Esophagus muscularis mucosa (tissue), 4 donors: Measurements from ENCODE around the gene FAM193A. TPM values are rescaled to one million over a fixed set of nuclear protein-coding genes. Genes with fewer than 3 reads are reported as not detected.

ENCODE experiments used
- DNase-seq: peaks from one replicate; pipeline ENCODE4 v3.0.0-alpha.2; 2017; ENCODE audit errors: extremely low spot score
- H3K27ac ChIP-seq, 4 donors: fragments of 200-600 bp; sonication (generic); replicated peaks in 1 of 4; 1 replicate in 3 of 4; 2 replicates in 1 of 4; pipeline ENCODE4 v1.5.1; 2016 to 2019; ENCODE audit warnings: mild to moderate bottlenecking in 1 of 4
- H3K27me3 ChIP-seq, 4 donors: fragments of 200-600 bp; sonication (generic); one replicate each; pipeline versions ENCODE4 v1.5.1 to v1.6.0; 2016 to 2019
- H3K36me3 ChIP-seq, 4 donors: fragments of 200-600 bp; sonication (generic); one replicate each; pipeline ENCODE4 v1.5.1; 2016 to 2019
- H3K4me1 ChIP-seq, 4 donors: fragments of 200-600 bp; sonication (generic); one replicate each; pipeline ENCODE4 v1.5.1; 2016 to 2019
- H3K4me3 ChIP-seq, 4 donors: fragments of 200-600 bp; sonication (generic); 1 replicate in 2 of 4; 2 replicates in 2 of 4; pipeline ENCODE4 v1.5.1; 2016 to 2019; ENCODE audit warnings: mild to moderate bottlenecking in 4 of 4, moderate library complexity in 1 of 4
- H3K9me3 ChIP-seq, 4 donors: fragments of 200-600 bp; sonication (generic); 1 replicate in 3 of 4; 2 replicates in 1 of 4; pipeline ENCODE4 v1.5.1; 2016 to 2019
- EP300 ChIP-seq: sonication (generic); formaldehyde crosslinking; IDR thresholded peaks from one replicate; pipeline ENCODE4 v1.6.1; 2017; ENCODE audit warnings: antibody characterized with exemption
- POLR2A ChIP-seq: fragments of 450-650 bp; IDR thresholded peaks from one replicate; pipeline ENCODE4 v1.6.1; 2017; ENCODE audit warnings: antibody characterized with exemption, moderate library complexity, mild to moderate bottlenecking, low read depth
- POLR2AphosphoS5 ChIP-seq, 2 donors: sonication (generic); formaldehyde crosslinking; IDR thresholded peaks; one replicate each; pipeline ENCODE4 v1.6.1; 2017; ENCODE audit warnings: antibody characterized with exemption in 2 of 2
- WGBS: methylation state at CpG from one replicate; pipeline ENCODE4 v1.1.5; 2018; 5-methylcytosine and 5-hydroxymethylcytosine counted together
- intact Hi-C: fragments of 100-400 bp; cut with DNase I; formaldehyde crosslinking; loops from one replicate; pipeline ENCODE4 v1.15.1; 2023
- total RNA-seq, 4 donors: library from RNA; depleted of rRNA; stranded (reverse); fragments of >200 nt; gene quantifications; one replicate each; pipeline versions ENCODE4 v1.1.0 to v1.2.1, GENCODE V29; 2016
- TF ChIP-seq, protein P1 (sequence below), 3 experiments: fragments of 200-600 bp in 2 of 3; fragments of 450-650 bp in 1 of 3; sonication (generic) in 2 of 3; IDR thresholded peaks; one replicate each; pipeline ENCODE4 v1.5.1; 2017 to 2019; ENCODE audit warnings: antibody characterized with exemption in 3 of 3, mild to moderate bottlenecking in 2 of 3, moderate library complexity in 1 of 3

Gene FAM193A
- total RNA-seq, 4 donors from 2014 or later = 20.0 to 30.6 (median 24.6) TPM

DNA sequence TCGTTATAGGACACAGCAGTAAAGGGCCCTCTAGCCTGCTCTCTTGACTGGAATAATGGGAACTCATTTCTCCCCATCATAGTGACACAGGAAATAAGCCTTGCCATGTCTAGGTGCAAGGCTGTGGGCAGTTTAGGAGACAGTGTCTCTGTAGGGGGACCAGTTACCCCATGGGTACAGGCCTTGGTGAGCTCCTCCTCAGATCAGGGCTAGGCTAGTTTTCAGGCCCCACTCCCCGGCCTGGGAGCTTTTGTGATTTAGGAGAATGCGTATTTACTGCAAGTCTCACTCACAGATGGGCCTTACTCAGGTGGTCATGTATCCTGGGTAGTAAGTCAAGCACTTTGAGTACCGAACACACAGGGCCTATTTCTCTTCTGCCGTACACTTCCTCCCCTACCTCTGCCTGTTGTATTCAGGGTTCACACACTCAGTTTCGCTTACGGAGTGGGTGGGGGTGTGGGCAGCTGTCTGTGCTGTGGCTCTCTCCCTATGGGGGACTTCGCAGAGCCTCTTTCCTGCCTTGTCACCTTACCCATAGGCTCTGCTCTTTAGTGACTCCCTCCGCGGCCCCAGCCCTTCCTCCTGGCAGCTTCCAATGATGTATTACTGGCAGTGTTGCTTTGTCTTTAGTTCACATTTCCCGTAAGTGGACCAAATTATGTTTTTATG lies 34.2 kb downstream of the FAM193A start:
- peak overlapping the region in 2 of 4 donors; percentile 24 to 66 for H3K27ac ChIP-seq
- H3K9me3 ChIP-seq = no peaks in the 10 kb centered on the region
- no peak overlapping the region for H3K4me3 ChIP-seq
- H3K27me3 ChIP-seq = no peaks in the 10 kb centered on the region
- TF ChIP-seq, protein P1, sequence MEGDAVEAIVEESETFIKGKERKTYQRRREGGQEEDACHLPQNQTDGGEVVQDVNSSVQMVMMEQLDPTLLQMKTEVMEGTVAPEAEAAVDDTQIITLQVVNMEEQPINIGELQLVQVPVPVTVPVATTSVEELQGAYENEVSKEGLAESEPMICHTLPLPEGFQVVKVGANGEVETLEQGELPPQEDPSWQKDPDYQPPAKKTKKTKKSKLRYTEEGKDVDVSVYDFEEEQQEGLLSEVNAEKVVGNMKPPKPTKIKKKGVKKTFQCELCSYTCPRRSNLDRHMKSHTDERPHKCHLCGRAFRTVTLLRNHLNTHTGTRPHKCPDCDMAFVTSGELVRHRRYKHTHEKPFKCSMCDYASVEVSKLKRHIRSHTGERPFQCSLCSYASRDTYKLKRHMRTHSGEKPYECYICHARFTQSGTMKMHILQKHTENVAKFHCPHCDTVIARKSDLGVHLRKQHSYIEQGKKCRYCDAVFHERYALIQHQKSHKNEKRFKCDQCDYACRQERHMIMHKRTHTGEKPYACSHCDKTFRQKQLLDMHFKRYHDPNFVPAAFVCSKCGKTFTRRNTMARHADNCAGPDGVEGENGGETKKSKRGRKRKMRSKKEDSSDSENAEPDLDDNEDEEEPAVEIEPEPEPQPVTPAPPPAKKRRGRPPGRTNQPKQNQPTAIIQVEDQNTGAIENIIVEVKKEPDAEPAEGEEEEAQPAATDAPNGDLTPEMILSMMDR (IDR thresholded peaks at IDR 0.05) = no peak
- peak in 1 of 2 donors; percentile 13 for TF ChIP-seq POLR2AphosphoS5 (IDR thresholded peaks at IDR 0.05)
- peaks cover 48 to 65% (median 55%) of the 10 kb centered on the region in 4 donors for H3K4me1 ChIP-seq
- no peak for DNase-seq
- 69% methylated on average over 10 of the region's 11 CpGs for WGBS
- intact Hi-C loops = no loop called here
- peaks cover 0 to 3% (median 1%) of the 10 kb centered on the region in 4 donors for H3K36me3 ChIP-seq

DNA sequence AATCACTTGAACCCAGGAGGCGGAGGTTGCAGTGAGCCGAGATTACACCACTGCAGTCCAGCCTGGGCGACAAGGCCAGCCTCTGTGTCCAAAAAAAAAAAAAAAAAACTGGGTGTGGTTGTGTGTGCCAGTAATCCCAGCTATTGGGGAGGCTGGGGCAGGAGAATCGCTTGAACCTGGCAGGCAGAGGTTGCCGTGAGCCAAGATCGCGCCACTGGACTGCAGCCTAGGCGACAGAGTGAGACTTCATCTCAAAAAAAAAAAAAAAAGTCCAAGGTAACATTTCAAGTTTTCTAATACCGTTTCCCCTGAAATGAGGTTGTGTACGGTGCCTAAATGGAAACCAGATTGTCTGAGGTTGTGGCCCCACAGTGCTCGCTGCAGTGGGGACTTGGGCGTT lies 35.6 kb downstream of the FAM193A start:
- no peak for TF ChIP-seq POLR2AphosphoS5 (IDR thresholded peaks at IDR 0.05)
- TF ChIP-seq EP300 = no peak
- TF ChIP-seq POLR2A = no peak
- TF ChIP-seq, protein P1 (IDR thresholded peaks at IDR 0.05) = no peak
- Histone ChIP-seq H3K36me3 (no peaks in the 10 kb centered on the region), H3K4me1 (peaks cover 48 to 59% (median 56%) of the 10 kb centered on the region in 4 donors), H3K9me3 (no peaks in the 10 kb centered on the region), H3K27me3 (no peaks in the 10 kb centered on the region), H3K4me3 (no peak overlapping the region), H3K27ac (no peak overlapping the region)
- intact Hi-C loops = no loop called here
- WGBS = 88% methylated on average over 12 of the region's 12 CpGs
- no peak for DNase-seq

DNA sequence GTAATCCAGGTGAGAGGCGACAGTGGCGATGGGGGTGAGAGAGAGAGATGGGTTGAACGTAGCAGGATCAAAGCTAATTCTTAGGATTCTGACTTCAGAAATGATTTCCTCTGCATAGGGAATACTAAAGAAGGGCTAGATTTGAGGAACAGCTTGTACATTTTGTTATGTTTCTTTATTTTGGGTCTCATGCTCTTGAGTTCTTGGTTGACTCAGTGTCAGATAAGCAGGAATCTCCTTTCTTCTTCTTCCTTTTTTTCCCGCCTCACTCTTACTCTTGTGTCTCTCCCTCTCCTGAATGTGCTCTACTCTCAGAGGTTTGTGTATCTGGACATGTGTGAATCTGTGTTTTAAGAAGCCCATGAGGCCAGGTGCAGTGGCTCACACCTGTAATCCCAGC lies 36.4 kb downstream of the FAM193A start:
- 98% methylated on average over 4 of the region's 4 CpGs for WGBS
- TF ChIP-seq POLR2AphosphoS5 (IDR thresholded peaks at IDR 0.05) (no peak), POLR2A (no peak), EP300 (no peak)
- Histone ChIP-seq H3K36me3 (no peaks in the 10 kb centered on the region), H3K9me3 (no peaks in the 10 kb centered on the region), H3K4me1 (peaks cover 44 to 59% (median 52%) of the 10 kb centered on the region in 4 donors), H3K4me3 (no peak overlapping the region), H3K27me3 (no peaks in the 10 kb centered on the region), H3K27ac (no peak overlapping the region)
- no peak for DNase-seq
- intact Hi-C loops = no loop called here

DNA sequence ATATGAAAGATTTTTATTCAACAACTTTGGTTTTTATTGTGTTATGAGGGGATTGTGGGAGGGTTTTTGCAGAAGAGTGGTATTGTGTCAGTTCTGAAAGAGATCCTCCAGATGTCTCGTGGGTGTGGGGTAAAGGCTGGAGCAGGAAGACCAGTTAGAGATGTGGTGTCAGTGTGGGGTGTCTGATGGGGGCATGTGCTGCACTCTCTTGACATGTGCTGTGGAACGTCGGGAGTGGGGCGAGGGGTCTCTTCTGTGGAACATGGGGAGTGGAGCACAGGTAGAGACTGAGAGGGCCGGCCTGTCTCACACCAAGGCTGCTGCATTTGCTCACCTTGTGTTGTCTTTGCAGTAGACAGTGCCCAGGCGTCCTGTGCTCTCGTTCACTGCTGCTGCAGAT lies 37.6 kb downstream of the FAM193A start:
- no peaks in the 10 kb centered on the region for H3K27me3 ChIP-seq
- H3K4me3 ChIP-seq = no peak overlapping the region
- no peak overlapping the region for H3K27ac ChIP-seq
- TF ChIP-seq POLR2A (no peak), EP300 (no peak), POLR2AphosphoS5 (IDR thresholded peaks at IDR 0.05) (no peak)
- TF ChIP-seq, protein P1 (IDR thresholded peaks at IDR 0.05) = no peak
- peaks cover 43 to 59% (median 52%) of the 10 kb centered on the region in 4 donors for H3K4me1 ChIP-seq
- intact Hi-C loops = no loop called here
- H3K36me3 ChIP-seq = no peaks in the 10 kb centered on the region
- H3K9me3 ChIP-seq = no peaks in the 10 kb centered on the region
- no peak for DNase-seq
- 82% methylated on average over 7 of the region's 7 CpGs for WGBS

DNA sequence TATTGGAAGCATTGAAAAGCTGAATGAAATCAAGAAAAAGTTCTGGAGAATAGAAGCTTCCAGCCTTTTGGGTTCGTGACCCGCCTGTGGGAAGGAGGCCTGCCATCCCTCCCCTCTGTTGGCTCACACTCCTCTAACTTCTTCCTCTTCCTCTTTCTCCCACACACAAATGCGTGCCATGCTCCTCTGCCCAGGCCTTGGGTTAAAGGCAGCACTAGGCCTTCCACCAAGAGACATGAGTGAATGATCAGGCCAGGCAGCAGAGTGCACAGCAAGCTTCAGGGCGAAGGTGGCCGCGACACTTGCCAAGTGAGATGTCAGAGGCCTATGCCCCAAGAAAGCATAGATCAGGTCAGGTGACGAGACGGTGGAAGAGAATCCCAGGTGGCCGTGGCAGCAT lies 38.4 kb downstream of the FAM193A start:
- Histone ChIP-seq H3K4me3 (no peak overlapping the region), H3K9me3 (no peaks in the 10 kb centered on the region), H3K4me1 (peaks cover 41 to 55% (median 52%) of the 10 kb centered on the region in 4 donors), H3K27ac (no peak overlapping the region), H3K36me3 (no peaks in the 10 kb centered on the region), H3K27me3 (no peaks in the 10 kb centered on the region)
- intact Hi-C loops = no loop called here
- TF ChIP-seq POLR2A (no peak), POLR2AphosphoS5 (IDR thresholded peaks at IDR 0.05) (no peak), EP300 (no peak)
- TF ChIP-seq, protein P1 (IDR thresholded peaks at IDR 0.05) = no peak
- 93% methylated on average over 9 of the region's 9 CpGs for WGBS
- no peak for DNase-seq
